Neutrophil (primary cell): ENCODE data around the gene IFNA13.

ENCODE experiments used
- H3K27ac ChIP-seq: fragments of 200-600 bp; sonication (generic); 2 replicates; pipeline ENCODE4 v1.5.1; 2016; ENCODE audit warnings: mild to moderate bottlenecking, moderate library complexity
- H3K27me3 ChIP-seq: fragments of 200-600 bp; sonication (generic); 2 replicates; pipeline ENCODE4 v1.6.0; 2016; ENCODE audit warnings: mild to moderate bottlenecking
- H3K36me3 ChIP-seq: fragments of 200-600 bp; sonication (generic); 2 replicates; pipeline ENCODE4 v1.5.1; 2017
- H3K4me1 ChIP-seq, 2 experiments: fragments of 200-600 bp in 1 of 2; sonication (generic) in 1 of 2; 1 replicate in 1 of 2; 2 replicates in 1 of 2; pipeline versions ENCODE4 v1.5.1 to v1.6.1; 2013 to 2016; ENCODE audit warnings: low read depth in 1 of 2, low read length in 1 of 2, mild to moderate bottlenecking in 1 of 2, moderate library complexity in 1 of 2; ENCODE audit not compliant: control insufficient read depth in 1 of 2, insufficient read depth in 1 of 2
- H3K4me3 ChIP-seq, 2 experiments: fragments of 200-600 bp in 1 of 2; sonication (generic) in 1 of 2; 1 replicate in 1 of 2; 2 replicates in 1 of 2; pipeline ENCODE4 v1.5.1; 2013 to 2016; ENCODE audit warnings: low read depth in 1 of 2, low read length in 1 of 2, mild to moderate bottlenecking in 1 of 2, moderate library complexity in 1 of 2
- H3K9me3 ChIP-seq: fragments of 200-600 bp; sonication (generic); 2 replicates; pipeline ENCODE4 v1.5.1; 2016
- TF ChIP-seq, protein P1 (sequence below): fragments of 200-600 bp; sonication (generic); IDR thresholded peaks from 2 replicates; pipeline ENCODE4 v1.5.1; 2016; ENCODE audit warnings: antibody characterized with exemption

Gene IFNA13

DNA sequence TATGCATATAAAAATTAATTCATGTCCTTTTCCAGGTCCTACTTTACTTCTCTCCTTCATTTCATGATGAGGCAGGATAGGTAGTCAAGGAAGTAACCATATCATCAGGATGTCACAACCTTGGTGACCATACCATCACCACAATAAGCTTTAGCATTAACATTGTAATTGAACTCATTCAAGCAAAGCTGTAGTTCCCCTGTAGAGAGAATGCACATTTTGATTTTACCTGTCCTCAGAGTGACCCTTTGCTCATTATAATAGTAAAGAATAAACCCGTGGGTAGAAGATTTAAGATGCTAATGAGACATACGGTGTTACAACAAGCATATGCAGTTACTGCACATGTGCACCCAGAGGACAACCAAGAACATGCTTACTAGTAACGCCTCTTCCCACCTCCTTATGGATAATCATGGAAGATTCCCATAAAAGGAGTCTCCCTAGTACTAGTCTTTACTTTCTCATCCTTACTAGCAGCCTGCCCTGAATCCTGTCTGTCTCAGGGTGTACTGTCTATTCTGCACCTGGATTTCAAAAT, 19.4 kb downstream of the IFNA13 start:
- Histone ChIP-seq H3K4me3 (no peak overlapping the region), H3K27ac (no peak overlapping the region), H3K27me3 (peaks cover 7% of the 10 kb centered on the region), H3K4me1 (no peaks in the 10 kb centered on the region), H3K36me3 (no peaks in the 10 kb centered on the region), H3K9me3 (no peaks in the 10 kb centered on the region)
- TF ChIP-seq, protein P1, sequence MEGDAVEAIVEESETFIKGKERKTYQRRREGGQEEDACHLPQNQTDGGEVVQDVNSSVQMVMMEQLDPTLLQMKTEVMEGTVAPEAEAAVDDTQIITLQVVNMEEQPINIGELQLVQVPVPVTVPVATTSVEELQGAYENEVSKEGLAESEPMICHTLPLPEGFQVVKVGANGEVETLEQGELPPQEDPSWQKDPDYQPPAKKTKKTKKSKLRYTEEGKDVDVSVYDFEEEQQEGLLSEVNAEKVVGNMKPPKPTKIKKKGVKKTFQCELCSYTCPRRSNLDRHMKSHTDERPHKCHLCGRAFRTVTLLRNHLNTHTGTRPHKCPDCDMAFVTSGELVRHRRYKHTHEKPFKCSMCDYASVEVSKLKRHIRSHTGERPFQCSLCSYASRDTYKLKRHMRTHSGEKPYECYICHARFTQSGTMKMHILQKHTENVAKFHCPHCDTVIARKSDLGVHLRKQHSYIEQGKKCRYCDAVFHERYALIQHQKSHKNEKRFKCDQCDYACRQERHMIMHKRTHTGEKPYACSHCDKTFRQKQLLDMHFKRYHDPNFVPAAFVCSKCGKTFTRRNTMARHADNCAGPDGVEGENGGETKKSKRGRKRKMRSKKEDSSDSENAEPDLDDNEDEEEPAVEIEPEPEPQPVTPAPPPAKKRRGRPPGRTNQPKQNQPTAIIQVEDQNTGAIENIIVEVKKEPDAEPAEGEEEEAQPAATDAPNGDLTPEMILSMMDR = no peak

- H3K27me3 ChIP-seq = peaks cover 6% of the 10 kb centered on the region
- H3K36me3 ChIP-seq = no peaks in the 10 kb centered on the region
- TF ChIP-seq, protein P1 = no peak
- no peak overlapping the region for H3K4me3 ChIP-seq
- no peaks in the 10 kb centered on the region for H3K9me3 ChIP-seq
- H3K27ac ChIP-seq = no peak overlapping the region
- H3K4me1 ChIP-seq = peaks cover 0 to 4% of the 10 kb centered on the region in 2 experiments
These were observed 27.1 kb downstream of the IFNA13 start for GRCh38 chr9:21340735-21341134.

- Histone ChIP-seq H3K27ac (no peak overlapping the region), H3K27me3 (peaks cover 6% of the 10 kb centered on the region), H3K9me3 (no peaks in the 10 kb centered on the region), H3K4me3 (no peak overlapping the region), H3K4me1 (peaks cover 35 to 37% of the 10 kb centered on the region in 2 experiments), H3K36me3 (peaks cover 6% of the 10 kb centered on the region)
- TF ChIP-seq, protein P1 = no peak
These were observed 31.4 kb downstream of the IFNA13 start for GRCh38 chr9:21336457-21336856.

- Histone ChIP-seq H3K27me3 (peaks cover 6% of the 10 kb centered on the region), H3K4me3 (peak within 1 kb of the TSS; percentile 78 to 92), H3K36me3 (peaks cover 10% of the 10 kb centered on the region), H3K4me1 (peaks cover 41 to 43% of the 10 kb centered on the region in 2 experiments), H3K27ac (peak within 1 kb of the TSS; percentile 93), H3K9me3 (no peaks in the 10 kb centered on the region)
- TF ChIP-seq, protein P1 = peak; percentile 20
These were observed 32.9 kb downstream of the IFNA13 start, which contains the start of gene KLHL9 for GRCh38 chr9:21334701-21335632. Gene KLHL9, minus strand, starts transcription at chr9:21335404. Its CDS starts 545 bp downstream, at chr9:21334859.

GRCh38 chr9:21333226-21333625, 34.6 kb downstream of the IFNA13 start:
- peaks cover 43 to 44% of the 10 kb centered on the region in 2 experiments for H3K4me1 ChIP-seq
- H3K4me3 ChIP-seq = no peak overlapping the region
- TF ChIP-seq, protein P1 = no peak
- no peak overlapping the region for H3K27ac ChIP-seq
- H3K9me3 ChIP-seq = no peaks in the 10 kb centered on the region
- no peaks in the 10 kb centered on the region for H3K27me3 ChIP-seq
- peaks cover 14% of the 10 kb centered on the region for H3K36me3 ChIP-seq
